ENCODE measurements around the gene DDX41.

Gene DDX41

GRCh38 chr5:177500685-177501522, 15.9 kb downstream of the DDX41 start:
- in situ Hi-C loops (cut with MboI; ENCODE audit: low sequenced_read_pairs): no loop called here

- in situ Hi-C loops (cut with MboI; ENCODE audit: low sequenced_read_pairs): no loop called here
Observed at GRCh38 chr5:177499842-177500241, 16.9 kb downstream of the DDX41 start.

- in situ Hi-C loops (cut with MboI; ENCODE audit: low sequenced_read_pairs): no loop called here
Observed at GRCh38 chr5:177498013-177498787, 18.6 kb downstream of the DDX41 start.

- in situ Hi-C loops (cut with MboI; ENCODE audit: low sequenced_read_pairs): no loop called here
Observed at GRCh38 chr5:177497292-177498012, 19.3 kb downstream of the DDX41 start, which contains the start of gene PDLIM7. TSS of gene PDLIM7 (minus strand) at chr5:177497604. CDS start at chr5:177496512, 1,092 bp downstream.

GRCh38 chr5:177496727-177497291, 20.0 kb downstream of the DDX41 start:
- in situ Hi-C loops (cut with MboI; ENCODE audit: low sequenced_read_pairs): no loop called here

- in situ Hi-C loops (cut with MboI; ENCODE audit: low sequenced_read_pairs): no loop called here
Observed at GRCh38 chr5:177496070-177496726, 20.6 kb downstream of the DDX41 start.

GRCh38 chr5:177495243-177496060, 21.3 kb downstream of the DDX41 start:
- in situ Hi-C loops (cut with MboI; ENCODE audit: low sequenced_read_pairs): no loop called here

GRCh38 chr5:177494346-177495195, 22.2 kb downstream of the DDX41 start:
- in situ Hi-C loops (cut with MboI; ENCODE audit: low sequenced_read_pairs): no loop called here

- in situ Hi-C loops (cut with MboI; ENCODE audit: low sequenced_read_pairs): no loop called here
Observed at GRCh38 chr5:177493795-177494345, 22.9 kb downstream of the DDX41 start.

GRCh38 chr5:177492841-177493240, 23.9 kb downstream of the DDX41 start:
- in situ Hi-C loops (cut with MboI; ENCODE audit: low sequenced_read_pairs): no loop called here

- in situ Hi-C loops (cut with MboI; ENCODE audit: low sequenced_read_pairs): no loop called here
Observed at GRCh38 chr5:177491983-177492746, 24.6 kb downstream of the DDX41 start.

- in situ Hi-C loops (cut with MboI; ENCODE audit: low sequenced_read_pairs): no loop called here
Observed at GRCh38 chr5:177491429-177491945, 25.3 kb downstream of the DDX41 start.

GRCh38 chr5:177490992-177491391, 25.8 kb downstream of the DDX41 start:
- in situ Hi-C loops (cut with MboI; ENCODE audit: low sequenced_read_pairs): no loop called here

GRCh38 chr5:177490311-177490991, 26.3 kb downstream of the DDX41 start:
- in situ Hi-C loops (cut with MboI; ENCODE audit: low sequenced_read_pairs): no loop called here

- in situ Hi-C loops (cut with MboI; ENCODE audit: low sequenced_read_pairs): no loop called here
Observed at GRCh38 chr5:177489119-177489716, 27.5 kb downstream of the DDX41 start.

GRCh38 chr5:177487975-177488374, 28.8 kb downstream of the DDX41 start:
- in situ Hi-C loops (cut with MboI; ENCODE audit: low sequenced_read_pairs): no loop called here
